RWPE1 (cell line): Measurements from ENCODE around the gene DYDC2.

Experiments
- CTCF ChIA-PET: fragments of 350-600 bp; sonication (Branson Sonifier 250); formaldehyde crosslinking; extraction: SDS; loops from one replicate; lab custom pipeline; 2021; lab: Yijun Ruan, JAX
- POLR2A ChIA-PET: fragments of 400-600 bp; formaldehyde crosslinking; extraction: SDS; loops from one replicate; lab custom pipeline; 2020; ENCODE audit warnings: antibody characterized with exemption; ENCODE audit not compliant: low non-redundant PET; lab: Yijun Ruan, JAX
- DNase-seq: peaks from one replicate; pipeline ENCODE4 v3.0.0; 2012; ENCODE audit warnings: low spot score
- H3K27ac ChIP-seq: fragments of 450-650 bp; 2 replicates; pipeline ENCODE4 v1.5.1; 2017
- TF ChIP-seq, protein P1 (sequence below): fragments of 450-650 bp; conservative IDR thresholded peaks from 2 replicates; pipeline ENCODE4 v1.5.1; 2017; ENCODE audit warnings: low read depth, mild to moderate bottlenecking

Gene DYDC2

DNA sequence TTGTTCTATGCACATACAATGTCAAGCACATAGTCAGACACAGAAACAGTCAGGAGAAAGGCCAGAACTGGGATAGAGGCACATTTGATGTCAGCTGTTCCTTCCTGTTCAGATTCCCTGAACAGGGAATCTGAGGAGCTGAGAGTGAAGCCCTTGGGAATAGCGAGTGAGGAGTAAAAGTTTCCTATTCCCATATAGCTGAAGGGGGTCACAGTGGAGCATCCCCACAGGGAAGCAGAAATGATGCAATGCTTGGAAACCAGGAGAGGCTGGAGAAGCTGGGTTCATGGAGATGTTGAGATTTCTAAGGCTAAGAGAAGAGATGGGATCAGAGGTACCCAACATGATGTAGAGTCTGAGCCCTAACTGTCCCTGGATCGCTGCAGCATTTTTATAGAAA is 40.4 kb downstream of the DYDC2 start:
- POLR2A ChIA-PET = no interaction called here
- CTCF ChIA-PET = interaction anchor here (2.1 kb wide), 1 partner anchor 109 kb away, joined by 6 read pairs; no protein-coding TSS in a partner anchor
- TF ChIP-seq, protein P1, sequence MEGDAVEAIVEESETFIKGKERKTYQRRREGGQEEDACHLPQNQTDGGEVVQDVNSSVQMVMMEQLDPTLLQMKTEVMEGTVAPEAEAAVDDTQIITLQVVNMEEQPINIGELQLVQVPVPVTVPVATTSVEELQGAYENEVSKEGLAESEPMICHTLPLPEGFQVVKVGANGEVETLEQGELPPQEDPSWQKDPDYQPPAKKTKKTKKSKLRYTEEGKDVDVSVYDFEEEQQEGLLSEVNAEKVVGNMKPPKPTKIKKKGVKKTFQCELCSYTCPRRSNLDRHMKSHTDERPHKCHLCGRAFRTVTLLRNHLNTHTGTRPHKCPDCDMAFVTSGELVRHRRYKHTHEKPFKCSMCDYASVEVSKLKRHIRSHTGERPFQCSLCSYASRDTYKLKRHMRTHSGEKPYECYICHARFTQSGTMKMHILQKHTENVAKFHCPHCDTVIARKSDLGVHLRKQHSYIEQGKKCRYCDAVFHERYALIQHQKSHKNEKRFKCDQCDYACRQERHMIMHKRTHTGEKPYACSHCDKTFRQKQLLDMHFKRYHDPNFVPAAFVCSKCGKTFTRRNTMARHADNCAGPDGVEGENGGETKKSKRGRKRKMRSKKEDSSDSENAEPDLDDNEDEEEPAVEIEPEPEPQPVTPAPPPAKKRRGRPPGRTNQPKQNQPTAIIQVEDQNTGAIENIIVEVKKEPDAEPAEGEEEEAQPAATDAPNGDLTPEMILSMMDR = no peak
- DNase-seq = no peak
- no peak overlapping the region for H3K27ac ChIP-seq

DNA sequence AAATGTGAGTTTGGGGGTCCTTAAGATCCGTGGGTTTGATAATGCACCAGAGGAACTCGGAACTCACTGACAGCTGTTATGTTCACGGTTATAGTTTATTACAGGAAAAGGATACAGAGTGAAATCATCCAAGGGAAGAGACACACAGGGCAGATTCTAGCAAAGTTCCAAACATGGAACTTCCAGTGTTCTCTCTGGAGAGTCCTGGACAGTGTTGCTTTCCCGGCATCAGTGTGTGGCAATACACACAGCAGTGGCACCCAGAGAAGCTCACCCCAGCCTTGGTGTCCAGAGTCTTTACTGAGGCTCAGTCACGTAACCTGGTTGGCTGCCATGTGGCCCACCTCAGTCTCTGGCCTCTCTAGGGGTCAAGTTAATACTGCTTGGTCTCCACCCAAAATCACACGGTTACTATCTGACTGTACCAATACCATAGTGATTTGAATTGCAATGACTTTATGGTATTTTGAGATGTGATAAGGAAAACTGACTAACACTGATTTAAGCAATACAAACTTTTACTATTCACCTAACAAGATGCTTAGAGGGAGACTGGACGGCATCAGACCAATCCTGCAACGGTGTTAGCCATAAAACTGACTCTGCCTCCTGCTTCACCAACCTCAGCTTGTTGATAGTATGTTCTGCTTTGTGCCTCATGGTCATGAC is 43.7 kb downstream of the DYDC2 start:
- no peak overlapping the region for H3K27ac ChIP-seq
- POLR2A ChIA-PET = no interaction called here
- CTCF ChIA-PET = interaction anchor here (0.7 kb wide), 1 partner anchor 10 kb away, joined by 4 read pairs; no protein-coding TSS in a partner anchor
- TF ChIP-seq, protein P1 = no peak
- DNase-seq = no peak

- CTCF ChIA-PET = no interaction called here
These were observed 48.5 kb downstream of the DYDC2 start for GRCh38 chr10:80405035-80405434.

DNA sequence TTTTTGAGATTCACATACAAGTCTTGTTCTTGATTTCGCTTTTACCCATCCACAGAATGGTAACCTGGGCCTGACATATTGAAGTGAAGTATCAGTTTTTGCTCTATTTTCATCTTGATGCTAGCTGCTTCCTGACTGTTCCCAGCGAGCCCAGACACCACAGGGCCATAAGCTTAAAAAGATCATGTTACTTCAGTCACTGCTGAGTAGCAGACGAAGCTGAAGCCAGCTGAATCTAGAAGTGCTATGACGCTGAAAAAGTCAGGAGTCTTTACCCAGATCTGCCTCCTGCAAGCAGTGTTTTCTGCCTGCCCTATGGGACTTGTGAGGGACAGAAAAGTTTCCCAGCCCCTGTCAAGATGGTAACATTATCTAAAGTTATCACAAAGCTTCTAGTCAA is 49.0 kb downstream of the DYDC2 start:
- POLR2A ChIA-PET = no interaction called here
- DNase-seq = no peak
- TF ChIP-seq, protein P1 = no peak
- CTCF ChIA-PET = no interaction called here
- no peak overlapping the region for H3K27ac ChIP-seq

More at GRCh38 chr10:80405035-80405434, 48.5 kb downstream of the DYDC2 start:
- H3K27ac ChIP-seq = no peak overlapping the region
- TF ChIP-seq, protein P1 = no peak
- no peak for DNase-seq
- POLR2A ChIA-PET = no interaction called here

DNA sequence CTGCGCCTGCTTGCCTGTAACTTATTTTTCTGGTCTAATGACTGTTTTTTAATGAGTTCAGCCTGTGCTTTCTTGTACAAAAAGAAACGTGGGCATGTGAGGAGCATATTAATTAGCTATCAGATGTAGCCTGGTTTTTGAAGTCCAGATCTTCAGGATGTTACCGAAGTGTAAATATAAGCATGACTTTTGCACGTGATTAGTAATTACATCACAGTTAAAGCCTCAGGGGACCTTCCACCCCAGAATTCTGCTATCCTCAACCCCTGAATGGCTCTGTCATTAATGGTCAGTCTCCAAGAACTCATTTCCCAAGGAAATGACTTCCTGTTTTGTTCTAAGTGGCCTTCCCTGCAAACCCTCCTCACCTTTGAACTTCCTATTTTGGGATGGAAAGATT is 49.6 kb downstream of the DYDC2 start:
- no peak overlapping the region for H3K27ac ChIP-seq
- POLR2A ChIA-PET = no interaction called here

DNA sequence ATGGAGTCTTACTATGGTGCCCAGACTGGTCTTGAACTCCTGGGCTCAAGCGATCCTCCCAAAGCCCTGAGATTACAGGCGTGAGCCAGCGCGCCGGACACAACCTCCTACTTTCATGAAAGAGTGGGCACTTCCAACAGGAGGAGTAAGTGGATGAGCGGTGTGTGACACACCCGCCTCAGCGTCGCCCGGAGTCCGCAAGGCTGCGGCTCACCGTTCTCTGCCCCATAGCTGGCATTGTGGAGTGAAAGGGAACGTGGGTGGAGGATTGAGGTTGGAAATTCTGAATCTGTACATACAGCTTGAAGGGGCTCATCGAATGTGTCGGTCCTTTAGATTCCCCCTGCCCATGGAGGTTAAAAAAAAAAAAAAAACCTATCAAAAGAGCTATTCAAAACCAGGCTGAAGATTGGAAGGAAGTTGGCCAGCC is 51.2 kb downstream of the DYDC2 start:
- CTCF ChIA-PET = interaction anchor here (0.6 to 1.2 kb wide), 6 partner anchors 11 to 98 kb away, joined by 3 to 4 read pairs (median 4); no protein-coding TSS in a partner anchor
- no peak overlapping the region for H3K27ac ChIP-seq
- TF ChIP-seq, protein P1 = no peak
- no peak for DNase-seq
- POLR2A ChIA-PET = interaction anchor here (0.5 to 1.1 kb wide), 4 partner anchors 10 to 43 kb away, joined by 3 to 5 read pairs (median 4); no protein-coding TSS in a partner anchor

More for the DNA sequence above, 49.6 kb downstream of the DYDC2 start:
- TF ChIP-seq, protein P1 = no peak
- DNase-seq = no peak
- CTCF ChIA-PET = interaction anchor here (0.6 kb wide), 1 partner anchor 212 kb away, joined by 3 read pairs; no protein-coding TSS in a partner anchor
